SIG-M5 (cell line): ENCODE results near the gene UBR4.

ENCODE experiments used
- DNase-seq: peaks from one replicate; lab custom pipeline; 2025; lab: John Stamatoyannopoulos, UW

Gene UBR4

DNA sequence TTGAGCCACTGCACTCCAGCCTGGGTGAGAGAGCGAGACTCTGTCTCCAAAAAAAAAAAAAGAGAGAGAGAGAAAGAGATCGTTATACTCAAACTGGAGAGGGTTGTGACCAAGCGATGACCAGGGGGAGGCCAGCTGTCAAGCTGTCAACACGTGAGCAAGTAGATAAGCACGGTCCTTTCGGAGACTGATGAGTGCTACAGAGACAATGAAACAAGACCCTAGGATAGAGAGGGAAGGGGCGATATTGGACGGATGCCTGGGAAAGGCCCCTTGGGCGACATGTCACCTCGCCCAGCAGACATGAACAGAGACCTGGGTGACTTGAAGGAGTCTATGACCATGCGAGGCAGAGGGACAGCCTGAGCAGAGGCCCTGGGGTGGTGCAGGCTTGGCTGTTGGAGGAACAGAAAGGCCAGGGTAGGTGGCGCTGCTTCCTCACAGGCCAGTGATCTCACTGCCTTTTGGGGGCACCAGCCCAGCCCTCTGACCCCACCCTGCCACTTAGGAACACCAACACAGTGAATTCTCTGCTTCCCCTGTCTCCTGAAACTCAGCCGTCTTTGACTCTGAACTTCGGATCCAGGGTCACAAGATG lies 152.8 kb downstream of the UBR4 start:
- DNase-seq: no peak

DNA sequence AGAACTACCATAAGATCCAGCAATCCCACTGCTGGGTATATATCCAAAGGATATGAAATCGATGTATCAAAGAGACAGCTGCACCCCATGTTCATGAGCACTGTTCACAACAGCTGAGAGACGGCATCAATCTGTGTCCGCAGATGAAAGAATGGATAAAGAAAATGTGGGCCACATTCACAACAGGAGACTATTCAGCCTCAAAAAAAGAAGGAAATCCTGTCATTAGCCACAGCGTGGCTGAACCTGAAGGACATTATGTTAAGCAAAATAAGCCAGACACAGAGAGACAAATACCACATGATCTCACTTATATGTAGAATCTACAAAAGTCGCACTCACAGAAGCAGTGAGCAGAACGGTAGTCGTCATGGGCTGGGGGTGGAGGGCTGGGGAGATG lies 154.4 kb downstream of the UBR4 start:
- no peak for DNase-seq

GRCh38 chr1:19055001-19055400 lies 155.1 kb downstream of the UBR4 start:
- DNase-seq: no peak

DNA sequence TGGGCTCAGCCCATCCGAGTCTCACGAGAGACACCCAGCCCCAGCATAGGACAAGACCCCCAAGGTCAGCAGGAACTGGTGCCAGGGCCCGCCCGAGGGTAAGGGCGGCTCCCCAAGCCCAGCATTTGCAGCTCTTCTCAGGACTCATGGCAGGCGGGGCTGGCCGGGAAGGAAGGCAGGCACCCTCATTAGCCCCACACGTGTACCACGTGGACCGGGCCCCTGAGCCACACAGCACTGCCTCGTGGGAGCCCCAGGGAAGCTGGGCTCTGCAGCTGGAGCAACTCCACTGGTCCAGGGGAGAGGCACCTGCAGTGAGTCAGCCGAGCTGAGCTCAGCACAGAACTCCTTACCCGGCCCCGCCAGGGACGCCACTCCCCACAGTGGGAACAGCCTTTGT lies 155.8 kb downstream of the UBR4 start:
- no peak for DNase-seq

- DNase-seq: no peak
Measured at GRCh38 chr1:19053486-19053885, 156.6 kb downstream of the UBR4 start.

GRCh38 chr1:19049798-19050197 lies 160.3 kb downstream of the UBR4 start:
- no peak for DNase-seq

- DNase-seq: no peak
Measured at GRCh38 chr1:19049128-19049768, 160.8 kb downstream of the UBR4 start.

DNA sequence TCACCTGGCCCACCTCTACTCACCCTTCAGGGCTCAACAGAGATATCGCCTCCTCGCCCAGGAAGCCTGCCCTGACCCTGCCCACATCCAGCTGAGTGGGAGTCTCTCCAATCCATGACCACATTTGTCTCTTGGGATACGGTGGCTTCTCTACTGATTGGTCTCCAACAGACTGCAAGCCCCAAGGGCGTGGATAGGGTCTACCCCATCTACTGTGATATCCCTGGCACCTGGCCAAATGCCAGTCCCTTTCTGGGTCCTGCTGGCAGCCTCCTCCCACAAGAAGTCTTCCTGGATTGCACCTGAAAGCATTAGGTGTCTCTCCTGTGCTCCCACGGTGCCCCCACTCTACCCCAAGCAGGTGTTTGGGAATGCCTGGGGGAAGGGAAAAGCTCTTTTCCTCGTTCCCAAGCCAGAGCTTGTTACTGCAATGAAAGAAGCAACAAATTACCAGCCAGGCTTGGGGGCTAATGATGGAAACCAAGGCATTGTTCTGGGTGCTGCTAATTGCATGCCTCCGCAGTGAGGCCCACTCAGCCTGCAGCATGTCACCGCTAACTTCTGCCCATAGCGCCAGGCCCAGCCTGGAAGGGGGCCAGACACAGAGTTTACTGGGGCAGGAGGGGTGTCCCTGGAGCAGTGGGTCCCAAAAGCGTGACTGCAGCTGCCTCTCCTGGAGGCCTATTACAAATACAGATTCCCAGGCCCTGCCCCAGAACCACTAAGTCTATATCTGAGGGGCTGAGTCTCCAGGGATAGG lies 162.9 kb downstream of the UBR4 start:
- no peak for DNase-seq

- no peak for DNase-seq
Measured at GRCh38 chr1:19045898-19046880, 163.9 kb downstream of the UBR4 start.

DNA sequence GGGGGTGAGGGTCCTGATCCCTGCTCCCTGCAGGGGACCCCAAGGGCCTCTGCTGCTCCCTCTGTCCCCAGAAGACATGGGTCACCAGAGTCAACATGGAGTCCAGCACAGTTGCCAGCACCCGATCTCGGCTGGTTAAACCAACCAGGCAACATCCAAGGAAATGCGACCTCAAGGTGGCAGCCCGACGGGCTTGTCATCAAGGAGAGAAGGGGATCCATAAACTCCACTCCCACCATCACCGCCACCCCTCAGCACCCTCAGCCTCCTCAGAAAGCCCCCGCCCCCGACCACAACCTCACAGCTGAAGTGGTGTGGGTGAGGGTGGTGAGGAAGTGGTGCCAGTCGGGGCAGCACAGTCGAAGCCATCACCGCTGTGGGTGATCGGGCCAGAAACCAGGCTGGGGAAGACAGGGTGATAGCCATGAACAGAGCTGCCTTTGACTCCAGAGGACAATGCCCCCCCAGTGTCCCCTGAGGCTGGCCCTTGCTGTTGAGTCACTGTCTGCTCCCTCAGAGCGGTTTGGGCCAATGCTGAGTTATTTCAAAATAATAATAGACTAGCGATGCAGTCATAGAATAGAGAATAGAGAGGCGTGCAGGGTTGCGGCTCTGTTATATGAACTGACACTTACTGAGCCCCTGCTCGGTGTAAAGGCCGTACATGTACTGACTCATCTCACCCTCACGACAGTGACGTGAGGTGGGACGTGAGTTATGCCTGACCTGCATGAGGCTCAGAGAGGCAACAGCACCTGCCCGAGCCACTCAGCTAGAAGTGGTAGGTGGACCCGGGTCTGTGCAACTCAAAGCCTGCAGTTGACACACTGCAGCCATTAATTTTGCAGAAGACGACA lies 164.9 kb downstream of the UBR4 start:
- no peak for DNase-seq

DNA sequence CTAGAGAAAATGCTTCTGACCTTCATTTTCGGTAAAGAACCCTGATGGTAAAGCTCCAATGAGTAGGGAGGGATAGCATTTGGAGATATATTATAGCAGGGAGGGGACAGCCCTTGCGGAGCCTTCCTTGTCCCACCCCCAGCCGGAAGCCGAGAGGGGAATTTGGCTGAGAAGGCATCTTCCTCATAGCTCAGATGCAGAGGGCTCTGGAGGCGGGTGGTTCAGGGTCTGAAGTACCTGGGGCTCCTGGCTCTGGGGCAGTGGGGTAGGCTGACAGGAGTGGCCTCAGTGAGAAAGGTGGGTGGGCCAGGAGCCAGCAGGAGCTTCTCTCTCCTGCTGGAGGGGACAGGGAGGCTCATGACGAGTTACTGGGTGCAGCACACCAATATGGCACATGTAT lies 165.6 kb downstream of the UBR4 start:
- DNase-seq: no peak

DNA sequence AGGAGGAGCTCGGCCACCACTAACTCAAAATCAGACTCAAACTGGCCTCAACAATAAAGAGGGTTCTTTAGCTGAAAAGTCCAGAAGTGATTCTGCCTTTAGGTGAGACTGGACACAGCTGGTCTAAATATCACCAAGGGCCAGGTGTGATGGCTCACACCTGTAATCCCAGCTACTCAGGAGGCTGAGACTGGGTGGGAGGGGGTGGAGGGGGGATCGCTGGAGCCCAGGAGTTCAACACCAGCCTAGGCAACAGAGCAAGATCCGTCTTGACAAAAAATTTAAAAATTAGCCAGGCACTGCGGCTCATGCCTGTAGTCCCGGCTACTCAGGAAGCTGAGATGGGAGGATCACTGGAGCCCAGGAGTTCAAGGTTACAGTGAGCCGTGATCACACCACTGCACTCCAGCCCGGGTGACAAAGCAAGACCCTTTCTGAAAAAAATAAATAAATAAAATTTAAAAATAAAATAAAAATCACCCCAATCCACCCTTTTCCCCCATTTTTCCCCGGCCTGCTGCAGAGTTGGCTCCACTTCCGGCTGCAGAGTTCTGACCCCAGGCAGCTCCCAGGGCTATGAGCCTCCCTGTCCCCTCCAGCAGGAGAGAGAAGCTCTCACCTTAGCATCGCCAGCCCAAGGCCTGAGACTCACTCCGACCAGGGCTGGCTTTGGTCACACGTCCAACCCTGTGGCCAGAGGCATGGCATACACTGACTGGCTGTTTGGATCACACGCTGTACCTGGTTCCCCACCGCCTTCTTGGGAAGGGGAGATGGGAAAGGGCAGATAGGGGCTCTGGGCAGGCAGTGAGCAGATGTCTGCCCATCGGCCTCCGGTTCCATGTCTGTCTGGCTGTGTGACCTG lies 166.3 kb downstream of the UBR4 start:
- no peak for DNase-seq

DNA sequence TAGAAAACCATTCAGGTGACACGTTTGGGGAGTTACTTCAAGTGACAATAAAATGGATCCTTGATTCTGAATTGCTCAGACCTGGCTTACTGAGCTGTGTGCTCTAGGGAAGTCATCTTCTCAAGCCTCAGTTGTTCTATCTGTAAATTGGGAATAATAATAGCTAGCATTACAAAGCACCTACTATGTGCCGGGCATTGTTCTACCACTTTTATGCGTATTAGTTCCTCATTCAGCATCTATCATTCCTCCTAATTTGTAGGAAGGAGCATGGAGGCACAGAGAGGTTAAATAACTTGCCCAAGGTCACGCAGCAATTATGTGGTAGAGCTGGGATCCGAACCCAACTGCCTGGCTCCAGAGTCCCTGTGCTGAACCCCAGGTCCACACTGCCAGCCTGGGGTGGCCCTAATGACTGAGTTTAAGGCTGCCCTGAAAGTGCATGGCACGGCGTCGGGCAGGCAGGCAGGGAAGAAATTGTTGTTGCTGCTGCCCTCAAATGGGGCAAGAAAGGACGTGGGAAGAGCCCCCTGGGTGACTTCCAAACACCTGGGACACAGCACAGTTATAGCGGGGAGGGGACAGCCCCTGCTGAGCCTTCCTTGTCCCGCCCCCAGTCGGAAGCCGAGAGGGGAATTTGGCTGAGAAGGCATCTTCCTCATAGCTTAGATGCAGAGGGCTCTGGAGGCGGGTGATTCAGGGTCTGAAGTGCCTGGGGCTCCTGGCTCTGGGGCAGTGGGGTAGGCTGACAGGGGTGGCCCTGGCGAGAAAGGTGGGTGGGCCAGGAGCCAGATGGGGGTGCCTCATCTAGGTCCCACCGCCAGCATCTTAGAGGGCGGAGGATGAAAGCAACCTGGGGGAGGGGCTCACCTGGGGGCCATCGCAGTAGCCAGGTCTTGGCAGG lies 167.1 kb downstream of the UBR4 start:
- no peak for DNase-seq

DNA sequence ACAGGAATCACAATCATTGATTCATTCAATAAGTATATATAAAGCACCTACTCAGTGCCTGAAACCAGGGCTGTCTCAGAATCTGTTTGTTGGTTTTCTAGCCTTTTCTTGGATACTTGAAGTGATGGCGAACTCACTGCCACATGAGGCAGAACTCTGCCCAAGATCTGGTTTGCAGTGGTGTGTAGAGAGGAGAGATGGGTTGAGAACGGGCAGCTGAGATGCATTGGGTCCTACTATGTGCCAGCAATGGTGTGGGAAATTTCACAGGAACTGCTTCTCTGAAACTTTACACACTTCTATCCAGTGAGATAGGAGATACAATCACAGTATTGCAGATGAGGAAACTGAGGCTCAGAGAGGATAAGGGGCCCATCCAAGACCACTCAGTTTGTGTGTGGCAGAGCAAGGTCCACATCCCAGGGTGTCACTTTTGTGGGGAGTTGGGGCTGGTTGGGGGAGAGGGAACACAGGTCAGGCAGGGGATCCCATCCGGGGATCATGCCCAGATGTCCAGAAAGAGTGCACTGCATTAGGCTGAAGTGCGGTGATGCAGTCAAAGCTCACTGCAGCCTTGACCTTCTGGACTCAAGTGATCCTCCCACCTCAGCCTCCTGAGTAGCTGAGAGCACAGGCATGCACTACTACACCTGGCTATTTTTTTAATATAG lies 169.9 kb downstream of the UBR4 start:
- no peak for DNase-seq

- DNase-seq: no peak
Measured at GRCh38 chr1:19038732-19039131, 171.3 kb downstream of the UBR4 start.

DNA sequence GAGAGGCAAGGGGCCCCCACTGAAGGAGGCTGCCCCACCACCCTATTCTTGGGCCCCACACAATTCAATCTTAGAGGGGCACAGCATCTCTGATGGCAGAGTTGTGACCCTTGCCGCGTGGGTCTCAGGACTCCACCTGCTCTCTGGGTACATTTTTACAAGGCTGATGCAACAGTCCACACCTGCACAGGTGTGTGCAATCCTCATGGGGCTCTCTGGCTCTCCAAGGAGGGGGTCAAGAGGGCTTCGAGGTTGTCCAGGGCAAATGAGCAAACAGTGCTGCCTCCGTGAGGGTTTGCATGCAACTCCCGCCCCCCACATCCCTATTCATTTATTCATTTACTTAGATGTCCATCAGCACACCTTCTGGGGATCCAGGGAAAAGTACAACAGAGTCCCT lies 172.0 kb downstream of the UBR4 start:
- no peak for DNase-seq

- DNase-seq: no peak
Measured at GRCh38 chr1:19037659-19038058, 172.4 kb downstream of the UBR4 start.

DNA sequence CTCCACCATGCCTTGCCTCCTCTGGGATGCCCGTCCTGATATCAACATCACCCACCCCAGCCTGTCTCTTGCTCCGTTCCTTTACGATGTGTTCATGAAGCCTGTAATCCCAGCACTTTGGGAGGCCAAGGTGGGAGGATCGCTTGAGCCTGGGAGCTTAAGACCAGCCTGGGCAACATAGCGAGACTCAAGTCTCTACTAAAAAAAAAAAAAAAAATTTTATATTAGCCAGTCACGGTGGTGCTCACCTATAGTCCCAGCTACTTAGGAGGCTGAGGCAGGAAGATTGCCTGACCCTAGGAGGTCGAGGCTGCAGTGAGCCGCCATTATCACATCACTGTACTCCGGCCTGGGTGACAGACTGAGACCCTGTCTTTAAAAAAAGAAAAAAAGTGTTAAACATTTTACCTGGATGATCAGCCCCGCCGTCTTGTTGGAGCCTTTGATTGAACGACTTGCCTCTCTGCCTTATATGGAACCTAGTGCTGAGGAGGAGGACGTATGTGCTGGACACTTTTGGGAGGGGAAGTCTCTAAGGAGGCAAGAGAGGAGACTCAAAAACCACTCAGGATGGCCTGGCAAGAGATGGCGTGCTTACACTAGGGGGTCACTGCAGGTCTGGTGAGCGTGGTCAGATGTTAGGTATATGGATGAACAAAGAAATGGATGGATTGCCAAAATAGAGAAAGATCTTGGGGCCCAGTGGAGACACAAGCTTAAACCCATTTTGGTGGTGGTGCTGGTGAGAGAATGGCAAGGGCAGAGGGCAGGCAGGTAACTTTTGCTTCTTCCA lies 173.1 kb downstream of the UBR4 start:
- DNase-seq: no peak
